ENCODE results near the gene LACTB. TPM values are rescaled to one million over a fixed set of nuclear protein-coding genes. Genes with fewer than 3 reads are reported as not detected.
"Not testable (repeated sequence)": the region's sequence is repeated elsewhere in the genome, so short reads cannot be mapped to it uniquely, and the experiment has no call there.

Gene LACTB
- total and polyA plus RNA-seq, 2 of the 4 experiments (the other 2 are of a cell fraction): 12.9 to 32.7 TPM

DNA sequence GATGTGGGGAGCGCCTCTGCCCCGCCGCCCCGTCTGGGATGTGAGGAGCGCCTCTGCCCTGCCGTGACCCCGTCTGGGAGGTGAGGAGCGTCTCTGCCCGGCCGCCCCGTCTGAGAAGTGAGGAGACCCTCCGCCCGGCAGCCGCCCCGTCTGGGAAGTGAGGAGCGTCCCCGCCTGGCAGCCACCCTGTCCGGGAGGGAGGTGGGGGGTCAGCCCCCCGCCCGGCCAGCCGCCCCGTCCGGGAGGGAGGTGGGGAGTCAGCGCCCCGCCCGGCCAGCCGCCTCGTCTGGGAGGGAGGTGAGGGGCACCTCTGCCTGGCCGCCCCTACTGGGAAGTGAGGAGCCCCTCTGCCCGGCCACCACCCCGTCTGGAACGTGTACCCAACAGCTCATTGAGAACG lies 22.8 kb upstream of the LACTB start:
- H4K20me1 ChIP-seq (ENCODE audit: insufficient read depth, low read length); H3K36me3 ChIP-seq (ENCODE audit: control insufficient read depth, insufficient read depth, low read length); H4K91ac ChIP-seq (ENCODE audit: insufficient read depth, low read depth, low read length); H2BK15ac ChIP-seq (ENCODE audit: low read depth, low read length); H3K4me3 ChIP-seq (ENCODE audit: insufficient read depth, low read depth, low read length); dilution Hi-C loops (cut with HindIII; ENCODE audit: low sequenced_read_pairs, unreplicated experiment); H3K14ac ChIP-seq (replicated peaks; ENCODE audit: low read depth, low read length); H2AK5ac ChIP-seq (ENCODE audit: low read depth, low read length); H2BK20ac ChIP-seq (ENCODE audit: low read depth, low read length); H2AFZ ChIP-seq (replicated peaks; ENCODE audit: low read length, poor library complexity); H3K9me1 ChIP-seq (ENCODE audit: insufficient read depth, low read length); DNase-seq; H3K79me1 ChIP-seq (ENCODE audit: low read depth in 1 of 2, low read length in 2 of 2); H3K27me3 ChIP-seq (ENCODE audit: control insufficient read depth, insufficient read depth, low read length); H3K27ac ChIP-seq (ENCODE audit: insufficient read depth, low read length); H3K4me2 ChIP-seq (ENCODE audit: low read depth, low read length); H3K9me3 ChIP-seq (ENCODE audit: control insufficient read depth, insufficient read depth, low read length); in situ Hi-C loops (cut with MboI; ENCODE audit: low sequenced_read_pairs); ATAC-seq (ENCODE audit: low read depth); H3K4me1 ChIP-seq (ENCODE audit: control insufficient read depth, insufficient read depth, low read length); H3K18ac ChIP-seq (ENCODE audit: low read depth, low read length); H3K23ac ChIP-seq (ENCODE audit: low read depth, low read length); CTCF ChIA-PET; H2AK9ac ChIP-seq (replicated peaks; ENCODE audit: low read depth, low read length, poor library complexity); H3K9ac ChIP-seq (ENCODE audit: low read depth, low read length); H3K4ac ChIP-seq (ENCODE audit: low read depth, low read length); H4K5ac ChIP-seq (ENCODE audit: low read depth, low read length); BruUV-seq (replicated peaks); H4K8ac ChIP-seq (ENCODE audit: low read depth in 2 of 2, low read length in 2 of 2); POLR2A ChIA-PET (ENCODE audit: unreplicated experiment); H2BK120ac ChIP-seq (ENCODE audit: low read depth, low read length); H2BK5ac ChIP-seq (ENCODE audit: low read depth, low read length, poor library complexity, severe bottlenecking); H3K56ac ChIP-seq (ENCODE audit: extremely low read depth, insufficient read depth, low read length): not testable (repeated sequence)
- WGBS, 2 experiments (ENCODE audit: extremely low coverage in 2 of 2, insufficient read length in 1 of 2): no CpG with 5 or more reads among the region's 33 CpGs
- intact Hi-C loops (cut with micrococcal nuclease): loop anchor here (10.0 kb wide), 1 partner anchor 306 kb away; no protein-coding TSS in a partner anchor

DNA sequence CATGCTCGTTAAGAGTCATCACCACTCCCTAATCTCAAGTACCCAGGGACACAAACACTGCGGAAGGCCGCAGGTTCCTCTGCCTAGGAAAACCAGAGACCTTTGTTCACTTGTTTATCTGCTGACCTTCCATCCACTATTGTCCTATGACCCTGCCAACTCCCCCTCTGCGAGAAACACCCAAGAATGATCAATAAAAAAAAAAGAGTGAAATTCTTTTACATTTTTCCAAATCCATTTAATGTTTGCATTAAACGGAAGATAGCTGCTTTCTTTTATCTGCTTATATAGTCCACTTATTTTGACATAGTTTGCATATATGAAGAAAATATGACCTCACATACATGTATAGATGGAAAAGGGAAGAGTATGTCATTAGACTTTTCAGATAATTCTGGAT lies 22.1 kb upstream of the LACTB start:
- in situ Hi-C loops (cut with MboI; ENCODE audit: low sequenced_read_pairs); H2AK5ac ChIP-seq (ENCODE audit: low read depth, low read length); H3K14ac ChIP-seq (replicated peaks; ENCODE audit: low read depth, low read length); H3K79me1 ChIP-seq (ENCODE audit: low read depth in 1 of 2, low read length in 2 of 2); H2AK9ac ChIP-seq (replicated peaks; ENCODE audit: low read depth, low read length, poor library complexity); H4K8ac ChIP-seq (ENCODE audit: low read depth in 2 of 2, low read length in 2 of 2); H4K5ac ChIP-seq (ENCODE audit: low read depth, low read length); ATAC-seq (ENCODE audit: low read depth); H3K9me3 ChIP-seq (ENCODE audit: control insufficient read depth, insufficient read depth, low read length); H3K9me1 ChIP-seq (ENCODE audit: insufficient read depth, low read length); H2AFZ ChIP-seq (replicated peaks; ENCODE audit: low read length, poor library complexity); H3K4me2 ChIP-seq (ENCODE audit: low read depth, low read length); dilution Hi-C loops (cut with HindIII; ENCODE audit: low sequenced_read_pairs, unreplicated experiment); H2BK15ac ChIP-seq (ENCODE audit: low read depth, low read length); H4K20me1 ChIP-seq (ENCODE audit: insufficient read depth, low read length); H3K18ac ChIP-seq (ENCODE audit: low read depth, low read length); H2BK20ac ChIP-seq (ENCODE audit: low read depth, low read length); H3K9ac ChIP-seq (ENCODE audit: low read depth, low read length); H3K27me3 ChIP-seq (ENCODE audit: control insufficient read depth, insufficient read depth, low read length); H2BK5ac ChIP-seq (ENCODE audit: low read depth, low read length, poor library complexity, severe bottlenecking); H4K91ac ChIP-seq (ENCODE audit: insufficient read depth, low read depth, low read length); H3K23ac ChIP-seq (ENCODE audit: low read depth, low read length); H3K27ac ChIP-seq (ENCODE audit: insufficient read depth, low read length); H3K56ac ChIP-seq (ENCODE audit: extremely low read depth, insufficient read depth, low read length); BruUV-seq (replicated peaks); H3K4me3 ChIP-seq (ENCODE audit: insufficient read depth, low read depth, low read length); H3K4me1 ChIP-seq (ENCODE audit: control insufficient read depth, insufficient read depth, low read length); H2BK120ac ChIP-seq (ENCODE audit: low read depth, low read length); DNase-seq; H3K4ac ChIP-seq (ENCODE audit: low read depth, low read length); POLR2A ChIA-PET (ENCODE audit: unreplicated experiment); H3K36me3 ChIP-seq (ENCODE audit: control insufficient read depth, insufficient read depth, low read length): not testable (repeated sequence)
- WGBS, 2 experiments (ENCODE audit: extremely low coverage in 2 of 2, insufficient read length in 1 of 2): no CpG with 5 or more reads among the region's 5 CpGs
- CTCF ChIA-PET: interaction anchor here (0.6 kb wide), 2 partner anchors 14 to 1245 kb away, joined by 3 to 4 read pairs; no protein-coding TSS in a partner anchor
- intact Hi-C loops (cut with micrococcal nuclease): loop anchor here (10.0 kb wide), 1 partner anchor 305 kb away; no protein-coding TSS in a partner anchor

Data from IMR-90 (cell line).